ENCODE measurements around the gene CDON. TPM values are rescaled to one million over a fixed set of nuclear protein-coding genes. Genes with fewer than 3 reads are reported as not detected.

Gene CDON
- total RNA-seq, 1 donor from 2014 or later, result 71.3 TPM

- no peaks in the 10 kb centered on the region for H3K9me3 ChIP-seq (ENCODE audit: low read depth)
- no peak overlapping the region for H3K9ac ChIP-seq
- no peak overlapping the region for H3K27ac ChIP-seq
- H3K27me3 Mint-ChIP-seq (ENCODE audit: insufficient read depth, low read depth), result peaks cover 12% of the 10 kb centered on the region
- H3K27ac Mint-ChIP-seq, result peak overlapping the region; percentile 72
- TF ChIP-seq EZH2phosphoT487 (IDR thresholded peaks at IDR 0.05), result no peak
- TF ChIP-seq, protein P1, sequence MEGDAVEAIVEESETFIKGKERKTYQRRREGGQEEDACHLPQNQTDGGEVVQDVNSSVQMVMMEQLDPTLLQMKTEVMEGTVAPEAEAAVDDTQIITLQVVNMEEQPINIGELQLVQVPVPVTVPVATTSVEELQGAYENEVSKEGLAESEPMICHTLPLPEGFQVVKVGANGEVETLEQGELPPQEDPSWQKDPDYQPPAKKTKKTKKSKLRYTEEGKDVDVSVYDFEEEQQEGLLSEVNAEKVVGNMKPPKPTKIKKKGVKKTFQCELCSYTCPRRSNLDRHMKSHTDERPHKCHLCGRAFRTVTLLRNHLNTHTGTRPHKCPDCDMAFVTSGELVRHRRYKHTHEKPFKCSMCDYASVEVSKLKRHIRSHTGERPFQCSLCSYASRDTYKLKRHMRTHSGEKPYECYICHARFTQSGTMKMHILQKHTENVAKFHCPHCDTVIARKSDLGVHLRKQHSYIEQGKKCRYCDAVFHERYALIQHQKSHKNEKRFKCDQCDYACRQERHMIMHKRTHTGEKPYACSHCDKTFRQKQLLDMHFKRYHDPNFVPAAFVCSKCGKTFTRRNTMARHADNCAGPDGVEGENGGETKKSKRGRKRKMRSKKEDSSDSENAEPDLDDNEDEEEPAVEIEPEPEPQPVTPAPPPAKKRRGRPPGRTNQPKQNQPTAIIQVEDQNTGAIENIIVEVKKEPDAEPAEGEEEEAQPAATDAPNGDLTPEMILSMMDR (IDR thresholded peaks at IDR 0.05), result no peak
- no peak for TF ChIP-seq EZH2 (IDR thresholded peaks at IDR 0.05)
- H3K9me3 Mint-ChIP-seq, result peaks cover 3% of the 10 kb centered on the region
- no peak overlapping the region for H3K4me3 ChIP-seq
- no peak overlapping the region for H2AFZ ChIP-seq (replicated peaks)
- H4K20me1 ChIP-seq (ENCODE audit: low read depth), result no peaks in the 10 kb centered on the region
- peaks cover 38% of the 10 kb centered on the region for H3K4me1 Mint-ChIP-seq
- peaks cover 8% of the 10 kb centered on the region for H3K4me1 ChIP-seq
- H3F3A ChIP-seq (ENCODE audit: low read depth), result peaks cover 5% of the 10 kb centered on the region
- H3K27me3 ChIP-seq, result no peaks in the 10 kb centered on the region
- peaks cover 3% of the 10 kb centered on the region for H3K36me3 Mint-ChIP-seq
- H3K4me2 ChIP-seq, result no peak overlapping the region
- H3K36me3 ChIP-seq, result no peaks in the 10 kb centered on the region
- no peak for DNase-seq (ENCODE audit: low spot score)
- H3K79me2 ChIP-seq (ENCODE audit: low read depth), result no peaks in the 10 kb centered on the region
- H3K4me3 Mint-ChIP-seq, result no peak overlapping the region
These were observed 118.9 kb downstream of the CDON start for GRCh38 chr11:125943661-125944349.

DNA sequence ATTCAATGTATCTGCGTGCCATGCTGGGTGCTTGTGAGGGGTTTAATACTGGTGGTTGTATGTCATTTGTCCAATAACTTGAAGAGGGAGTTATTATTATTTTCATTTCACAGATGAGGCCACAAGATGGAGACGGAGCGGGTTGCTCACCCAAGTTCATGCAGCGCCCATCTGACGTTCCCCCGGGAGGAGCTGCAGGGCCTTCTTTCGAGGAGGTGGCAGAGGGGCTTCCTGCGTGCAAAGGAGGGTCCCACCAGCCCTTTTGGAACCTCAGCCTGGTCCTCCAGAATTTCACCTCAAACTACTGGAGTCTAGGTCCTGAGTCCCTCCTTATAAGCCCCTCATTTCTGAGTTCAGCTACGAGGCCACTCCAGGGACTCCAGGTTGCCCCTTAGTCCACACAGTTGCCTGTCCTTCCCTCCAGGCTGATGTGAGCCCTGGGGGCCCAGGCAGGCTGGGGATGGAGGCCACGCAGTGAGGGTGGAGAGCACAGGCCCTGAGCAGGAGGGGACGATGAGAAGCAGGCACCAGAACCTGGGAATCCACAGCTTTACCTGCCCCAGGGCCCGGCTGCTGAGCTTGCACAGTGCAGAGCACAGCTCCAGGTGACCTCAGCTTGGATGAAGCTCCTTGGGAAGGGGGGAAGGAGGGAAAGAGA is 119.8 kb downstream of the CDON start:
- TF ChIP-seq EZH2phosphoT487 (IDR thresholded peaks at IDR 0.05), result no peak
- TF ChIP-seq, protein P1 (IDR thresholded peaks at IDR 0.05), result no peak
- no peak for TF ChIP-seq EZH2 (IDR thresholded peaks at IDR 0.05)
- H3K4me1 ChIP-seq, result peaks cover 8% of the 10 kb centered on the region
- H3K4me2 ChIP-seq, result no peak overlapping the region
- H3K27ac ChIP-seq, result no peak overlapping the region
- Mint-ChIP-seq H3K36me3 (peaks cover 3% of the 10 kb centered on the region), H3K27me3 (ENCODE audit: insufficient read depth, low read depth) (peaks cover 12% of the 10 kb centered on the region), H3K4me1 (peaks cover 46% of the 10 kb centered on the region), H3K9me3 (peaks cover 3% of the 10 kb centered on the region), H3K4me3 (no peak overlapping the region), H3K27ac (no peak overlapping the region)
- H4K20me1 ChIP-seq (ENCODE audit: low read depth), result no peaks in the 10 kb centered on the region
- no peaks in the 10 kb centered on the region for H3K27me3 ChIP-seq
- H3K4me3 ChIP-seq, result no peak overlapping the region
- no peak overlapping the region for H2AFZ ChIP-seq (replicated peaks)
- peaks cover 5% of the 10 kb centered on the region for H3F3A ChIP-seq (ENCODE audit: low read depth)
- no peaks in the 10 kb centered on the region for H3K36me3 ChIP-seq
- no peak overlapping the region for H3K9ac ChIP-seq
- H3K79me2 ChIP-seq (ENCODE audit: low read depth), result no peaks in the 10 kb centered on the region
- no peaks in the 10 kb centered on the region for H3K9me3 ChIP-seq (ENCODE audit: low read depth)
- no peak for DNase-seq (ENCODE audit: low spot score)

DNA sequence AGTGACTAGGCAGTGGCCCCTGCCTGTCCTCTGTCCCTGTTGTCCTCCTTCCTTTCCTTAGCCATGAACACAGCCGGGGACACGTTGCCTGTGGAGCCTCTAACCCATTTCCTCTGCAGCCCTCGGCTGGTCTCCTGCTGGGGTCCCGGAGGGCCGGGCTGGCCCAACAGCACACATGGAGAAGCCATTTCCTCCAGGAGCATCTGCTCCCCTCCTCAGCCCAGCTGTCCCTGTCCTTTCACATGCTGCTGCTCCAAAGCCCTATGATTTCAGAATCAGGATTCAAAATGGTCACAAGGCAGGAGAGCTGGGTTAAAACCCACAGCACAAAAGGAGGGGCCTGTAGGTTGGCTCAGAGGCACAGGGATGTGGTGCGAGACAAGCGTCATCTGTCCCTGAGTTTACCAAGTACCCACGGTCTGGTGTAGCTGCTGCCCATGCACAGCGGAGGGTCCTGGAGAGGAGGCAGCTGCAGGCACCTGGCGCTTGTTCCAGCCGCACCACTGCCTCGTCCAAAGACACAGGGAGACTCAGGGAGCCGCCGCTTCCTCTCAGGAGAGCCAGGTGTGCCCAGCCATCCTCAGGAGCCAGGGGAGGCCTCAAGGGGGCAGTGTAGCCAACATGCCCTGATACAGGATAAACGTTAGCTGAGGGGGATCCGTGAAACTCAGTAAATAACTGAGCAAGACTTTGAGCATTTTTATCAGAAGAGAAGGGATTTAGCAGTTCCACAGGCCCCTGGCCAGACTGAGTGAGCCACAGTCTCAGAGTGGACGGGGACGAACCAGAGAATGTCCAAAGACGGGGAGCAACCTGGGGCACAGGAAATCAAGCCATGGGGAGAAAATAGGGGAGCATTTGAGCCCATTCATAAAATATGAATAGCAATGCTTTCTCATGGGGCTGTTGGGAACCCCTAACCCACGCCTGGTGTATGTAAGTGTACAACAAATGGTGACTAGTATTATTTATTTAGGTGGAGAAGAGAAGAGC is 120.8 kb downstream of the CDON start:
- Histone ChIP-seq H2AFZ (replicated peaks) (peak overlapping the region; percentile 90), H3K4me2 (peak overlapping the region; percentile 23)

More for the DNA sequence above, 120.8 kb downstream of the CDON start:
- Histone ChIP-seq H3K79me2 (ENCODE audit: low read depth) (no peaks in the 10 kb centered on the region), H3K27ac (no peak overlapping the region), H3F3A (ENCODE audit: low read depth) (peaks cover 5% of the 10 kb centered on the region), H3K27me3 (no peaks in the 10 kb centered on the region), H3K4me1 (peaks cover 8% of the 10 kb centered on the region), H3K4me3 (no peak overlapping the region), H3K9me3 (ENCODE audit: low read depth) (no peaks in the 10 kb centered on the region), H4K20me1 (ENCODE audit: low read depth) (no peaks in the 10 kb centered on the region), H3K36me3 (no peaks in the 10 kb centered on the region), H3K9ac (no peak overlapping the region)
- TF ChIP-seq, protein P1 (IDR thresholded peaks at IDR 0.05), result peak; percentile 95
- TF ChIP-seq EZH2phosphoT487 (IDR thresholded peaks at IDR 0.05), result no peak
- DNase-seq (ENCODE audit: low spot score), result peak; percentile 80
- Mint-ChIP-seq H3K27ac (peak overlapping the region; percentile 80), H3K4me3 (no peak overlapping the region), H3K9me3 (peaks cover 3% of the 10 kb centered on the region), H3K4me1 (peaks cover 49% of the 10 kb centered on the region), H3K36me3 (peaks cover 3% of the 10 kb centered on the region), H3K27me3 (ENCODE audit: insufficient read depth, low read depth) (peaks cover 12% of the 10 kb centered on the region)
